HG02763 (cell line): Measurements from ENCODE around the gene LPCAT1.
"Not testable (repeated sequence)": the region's sequence is repeated elsewhere in the genome, so short reads cannot be mapped to it uniquely, and the experiment has no call there.

Experiments
- ATAC-seq: cut with Tn5 transposase; IDR thresholded peaks from one replicate; pipeline ENCODE4 v1.9.1; 2021; ENCODE audit warnings: mild to moderate bottlenecking, moderate library complexity; ENCODE audit not compliant: unreplicated experiment

The LPCAT1 gene

DNA sequence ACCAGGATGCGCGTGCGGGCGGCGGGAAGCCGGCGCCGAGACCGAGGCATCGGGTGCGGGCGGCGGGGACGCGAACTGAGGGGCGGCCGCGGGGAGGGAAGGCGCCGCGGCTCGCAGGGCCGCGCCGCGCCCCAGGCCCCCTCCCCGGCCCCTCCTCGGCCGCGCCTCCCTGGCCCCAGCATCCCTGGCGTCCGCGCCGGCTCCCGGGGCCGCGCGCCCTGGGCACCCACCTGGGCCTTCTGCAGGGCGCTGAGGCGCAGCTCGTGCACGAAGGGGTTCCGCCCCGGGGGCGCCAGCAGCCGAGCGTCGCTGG is 324 bp downstream of the LPCAT1 start:
- peak; percentile 31 for ATAC-seq

DNA sequence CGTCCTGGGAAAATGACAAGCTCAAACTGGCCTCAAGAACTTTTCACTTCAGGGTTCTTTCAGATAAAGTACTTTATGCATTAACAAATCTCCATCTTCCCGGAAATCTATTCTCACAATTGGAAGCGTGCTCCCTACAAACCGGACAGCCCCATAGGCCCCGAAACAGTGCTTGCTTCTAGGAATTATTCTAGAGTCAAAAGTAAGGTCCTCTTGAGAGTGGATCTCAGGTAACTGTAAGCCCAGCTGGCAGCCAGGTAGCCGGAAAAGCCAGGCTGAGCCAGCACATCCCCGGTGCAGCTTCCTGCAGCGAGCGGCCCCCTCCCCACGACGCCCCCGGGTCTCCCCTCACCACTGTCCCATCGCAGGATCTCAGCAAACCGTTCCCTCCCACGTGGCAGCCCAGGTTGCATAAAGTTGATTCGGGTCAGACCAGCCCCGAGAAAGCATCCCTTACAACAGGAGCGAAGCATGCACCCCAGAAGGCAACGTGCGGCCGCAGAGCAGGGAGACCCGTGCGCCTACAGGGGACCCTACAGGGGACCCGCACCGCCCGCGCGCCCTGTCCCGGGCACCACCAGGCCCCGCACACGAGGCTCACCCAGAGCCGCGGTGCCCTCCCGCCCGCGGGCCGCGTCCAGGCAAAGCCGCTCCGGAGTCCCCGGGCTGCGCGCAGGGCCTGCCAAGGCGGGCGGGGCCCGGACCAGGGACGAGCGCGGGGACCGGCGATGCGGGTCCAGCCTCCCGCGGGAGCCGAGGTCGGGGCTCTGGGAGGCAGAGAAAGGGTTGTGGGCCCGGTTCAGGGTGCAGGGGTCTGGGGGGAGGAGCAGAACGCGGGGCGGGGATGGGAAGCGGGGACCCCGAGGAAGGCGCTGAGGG is 920 bp downstream of the LPCAT1 start:
- no peak for ATAC-seq

DNA sequence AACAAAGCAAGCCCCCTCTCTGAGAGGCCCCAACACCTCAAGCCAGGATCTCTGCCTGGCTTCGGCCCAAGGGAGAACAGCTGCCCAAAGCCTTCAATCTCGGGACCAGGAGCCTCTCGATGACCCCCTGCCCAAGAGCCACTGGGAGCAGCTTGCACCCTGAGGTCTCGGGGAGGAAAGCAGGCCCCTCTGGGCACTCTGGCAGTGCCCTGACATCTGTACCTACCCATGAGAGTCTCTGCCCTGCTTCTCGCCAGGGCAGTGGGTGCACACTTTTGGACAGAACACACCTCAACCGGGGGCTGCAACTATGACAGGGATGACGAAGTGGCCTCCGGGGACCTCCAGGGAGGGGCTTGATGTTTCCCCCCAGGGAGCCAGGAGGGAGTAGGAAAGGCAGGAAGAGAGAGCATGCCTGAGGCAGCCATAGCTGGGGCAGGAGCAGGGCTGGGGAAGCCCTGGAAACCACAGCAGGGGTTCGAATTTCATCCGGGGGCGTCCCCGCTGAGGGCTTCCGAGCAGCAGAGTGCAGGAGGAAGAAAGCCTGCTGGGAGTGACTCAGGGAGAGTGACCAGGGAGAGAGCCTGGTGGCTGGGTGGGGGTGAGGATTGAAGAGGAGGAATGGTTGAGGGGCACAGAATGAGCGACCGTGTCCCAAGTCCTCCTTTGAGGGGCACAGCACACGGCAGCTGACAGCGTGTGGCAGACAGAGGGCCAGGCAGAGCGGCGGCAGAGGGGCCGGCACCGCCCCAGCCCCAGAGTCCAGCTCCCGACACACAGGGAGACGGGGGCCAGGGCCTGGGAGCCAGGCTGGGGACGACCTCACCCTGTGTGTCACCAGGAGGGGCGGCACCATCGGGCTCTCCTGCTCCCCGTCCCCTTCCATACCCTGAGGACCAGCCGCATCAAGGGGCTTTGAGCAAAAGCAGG is 1.8 kb downstream of the LPCAT1 start:
- ATAC-seq, result no peak

DNA sequence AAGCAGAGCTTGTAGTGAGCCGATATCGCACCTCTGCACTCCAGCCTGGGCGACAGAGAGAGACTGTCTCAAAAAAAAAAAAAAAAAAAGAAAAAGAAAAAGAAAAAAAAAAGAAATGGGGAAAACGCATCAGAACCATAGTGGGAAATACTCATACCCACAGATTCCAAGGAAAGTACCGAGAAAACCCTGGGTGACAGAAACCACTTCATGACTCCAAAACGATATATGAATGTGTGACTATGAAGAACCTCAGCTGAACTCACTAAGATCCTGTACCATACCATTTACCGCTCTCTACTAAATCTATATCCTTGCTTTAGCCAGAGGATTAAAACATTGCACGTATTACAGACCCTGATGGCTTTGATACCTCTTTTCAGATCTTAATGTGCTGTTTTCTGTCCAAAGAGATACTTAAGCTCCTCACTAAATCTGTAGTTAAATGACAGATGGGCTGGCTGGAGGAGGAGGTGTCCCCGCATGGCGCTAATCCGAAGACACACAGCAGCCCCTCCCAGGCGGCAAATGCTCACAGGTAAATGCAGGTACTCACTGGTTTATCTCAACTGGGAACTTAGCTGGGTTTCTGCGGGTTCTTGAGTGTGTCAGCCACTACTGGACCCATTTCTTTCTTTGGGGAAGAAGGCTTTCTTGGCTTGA is 2.8 kb downstream of the LPCAT1 start:
- ATAC-seq, result no peak

DNA sequence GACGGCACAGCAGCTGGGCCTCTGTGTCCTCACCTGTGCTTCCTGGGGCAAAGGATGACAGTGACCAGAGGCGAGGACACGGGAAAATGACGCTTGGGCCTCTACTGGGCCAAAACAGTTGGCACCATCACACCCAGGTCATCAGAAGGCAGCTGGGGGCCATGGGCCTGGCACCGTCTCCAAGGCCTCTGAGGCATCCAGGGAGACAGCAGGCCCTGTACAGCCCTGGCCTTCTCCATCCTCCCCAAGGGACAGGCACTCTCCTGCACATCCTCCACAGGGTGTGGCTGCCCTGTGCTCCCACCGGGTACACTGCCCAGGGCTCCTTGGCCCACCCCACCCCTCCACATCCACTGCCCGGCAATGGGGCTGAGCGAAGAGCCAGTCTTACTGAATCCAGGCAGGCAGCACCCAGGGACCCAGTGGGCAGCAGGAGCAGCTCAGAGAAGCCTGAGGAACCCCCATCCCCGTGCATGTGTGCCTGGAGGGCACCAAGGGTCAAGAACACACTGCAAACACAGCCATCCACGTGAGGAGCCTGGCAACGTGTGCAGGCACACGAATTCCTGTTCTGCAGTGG is 4.0 kb downstream of the LPCAT1 start:
- no peak for ATAC-seq

DNA sequence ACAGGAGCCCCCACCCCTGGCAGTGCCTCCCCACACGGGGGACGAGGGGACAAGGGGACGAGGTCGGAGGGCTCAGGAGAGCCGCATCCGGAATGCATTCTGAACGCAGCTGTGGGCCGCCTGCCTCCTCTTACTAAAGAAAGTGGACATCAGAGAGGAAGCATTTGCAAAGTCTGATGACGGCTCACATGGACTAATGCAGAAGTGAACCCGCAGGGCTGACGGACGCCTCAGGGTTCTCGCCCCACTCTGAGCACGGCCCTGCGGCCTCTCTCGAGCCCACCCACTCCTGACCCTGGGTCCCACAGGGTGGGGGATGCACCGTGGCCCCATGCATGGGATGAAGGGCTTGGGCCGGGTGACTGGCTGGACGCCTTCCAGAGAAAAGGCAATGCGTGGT is 5.9 kb downstream of the LPCAT1 start:
- no peak for ATAC-seq

DNA sequence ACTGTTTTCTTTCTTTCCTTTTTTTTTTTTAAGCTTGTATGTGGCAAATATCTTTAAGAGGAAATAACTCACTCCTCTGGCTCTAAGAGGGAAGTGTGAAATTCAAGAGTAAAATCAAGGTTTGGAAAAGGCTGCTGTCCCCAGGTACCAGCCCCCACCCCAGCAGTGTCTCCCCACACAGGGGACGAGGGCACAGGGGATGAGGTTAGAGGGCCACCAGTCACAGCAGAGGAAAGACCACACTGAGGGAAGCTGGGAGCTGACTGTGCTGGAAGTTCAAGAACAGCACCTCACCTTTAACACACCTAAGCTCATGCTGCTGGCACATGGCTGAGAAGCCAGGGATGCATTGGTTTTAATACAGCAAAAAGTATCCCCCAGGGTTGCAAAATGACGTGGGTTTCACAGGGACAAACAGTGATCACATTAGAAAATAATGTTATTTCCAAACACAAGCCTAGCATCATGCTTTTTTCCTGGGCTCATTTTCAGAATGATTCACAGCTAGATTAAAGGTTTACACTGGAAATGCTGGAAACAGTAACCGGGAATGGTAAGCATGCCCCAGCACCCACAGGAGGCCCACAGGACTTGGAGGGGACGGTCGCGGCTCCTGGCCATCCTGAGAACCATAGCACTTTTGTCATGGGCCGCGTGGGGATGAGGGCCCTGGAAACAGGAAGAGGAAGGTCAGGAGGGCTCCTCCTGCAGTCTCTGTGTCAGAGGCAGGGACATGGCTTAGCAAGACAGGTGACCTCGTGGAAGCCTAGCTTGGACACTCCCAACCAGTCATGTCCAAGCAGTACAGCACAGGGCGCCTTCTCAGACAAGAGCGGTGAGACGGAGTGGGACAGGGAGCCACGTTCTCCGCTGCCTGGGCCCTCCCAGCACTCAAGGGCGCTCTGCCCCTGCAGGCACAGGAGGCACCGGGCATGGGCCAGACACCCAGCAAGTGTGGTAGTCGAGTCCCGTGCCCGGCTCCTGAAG is 6.9 kb downstream of the LPCAT1 start:
- ATAC-seq, result no peak

DNA sequence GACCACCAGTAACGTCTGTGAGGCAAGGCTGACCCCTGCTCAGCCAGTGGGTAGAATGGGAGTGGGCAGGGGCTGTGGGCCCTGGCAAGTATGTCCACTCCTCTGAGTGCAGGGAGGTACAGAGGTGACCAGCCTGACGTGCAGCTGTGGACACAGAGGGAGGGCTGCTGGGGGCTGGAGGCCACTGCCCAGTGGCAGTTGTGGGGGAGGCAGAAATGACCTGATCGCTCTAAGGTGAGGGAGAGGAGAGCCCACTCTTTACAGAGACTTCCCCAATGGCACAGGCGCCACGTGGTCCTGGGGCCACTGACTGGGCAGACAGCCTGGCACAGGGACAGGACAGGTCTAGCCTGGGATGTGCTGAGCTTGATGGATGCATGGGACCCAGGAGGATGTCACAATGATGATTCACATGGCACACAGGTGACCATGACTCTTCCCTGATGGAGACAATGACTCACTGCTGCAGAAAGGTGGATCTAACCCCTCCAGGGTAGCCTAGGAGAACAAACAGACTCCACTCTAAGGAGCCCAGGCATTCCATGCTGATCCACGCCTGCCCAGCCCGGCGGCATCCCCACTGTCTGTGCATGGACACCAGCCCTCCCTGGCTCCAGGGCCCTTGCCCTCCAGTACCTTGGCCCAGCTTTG is 7.7 kb downstream of the LPCAT1 start:
- no peak for ATAC-seq

DNA sequence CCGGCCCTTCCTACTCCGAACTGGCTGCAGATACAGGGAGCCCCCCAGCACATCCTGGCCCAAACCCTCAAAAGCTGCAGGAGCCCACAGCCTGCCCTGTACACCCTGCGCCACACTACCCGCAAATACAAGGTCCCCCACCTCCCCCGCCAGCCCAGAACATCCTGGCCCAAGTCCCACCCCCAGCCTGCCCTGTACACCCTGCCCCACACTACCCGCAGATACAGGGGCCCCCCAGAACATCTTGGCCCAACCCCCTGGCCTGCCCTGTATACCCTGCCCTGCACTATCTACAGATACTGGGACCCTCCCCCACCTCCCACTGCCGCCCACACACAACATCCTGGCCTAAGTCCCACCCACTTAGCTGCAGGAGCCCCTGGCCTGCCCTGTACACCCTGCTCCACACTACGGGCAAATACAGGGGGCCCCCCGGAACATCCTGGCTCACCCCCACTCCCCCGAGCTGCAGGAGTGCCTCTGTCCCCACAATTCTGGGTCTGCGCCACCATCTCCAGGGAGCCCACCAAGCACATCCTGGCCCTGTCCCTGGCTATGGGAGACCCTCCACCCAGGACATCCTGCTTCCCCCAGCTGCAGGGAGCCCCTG is 8.3 kb downstream of the LPCAT1 start:
- ATAC-seq, result no peak

DNA sequence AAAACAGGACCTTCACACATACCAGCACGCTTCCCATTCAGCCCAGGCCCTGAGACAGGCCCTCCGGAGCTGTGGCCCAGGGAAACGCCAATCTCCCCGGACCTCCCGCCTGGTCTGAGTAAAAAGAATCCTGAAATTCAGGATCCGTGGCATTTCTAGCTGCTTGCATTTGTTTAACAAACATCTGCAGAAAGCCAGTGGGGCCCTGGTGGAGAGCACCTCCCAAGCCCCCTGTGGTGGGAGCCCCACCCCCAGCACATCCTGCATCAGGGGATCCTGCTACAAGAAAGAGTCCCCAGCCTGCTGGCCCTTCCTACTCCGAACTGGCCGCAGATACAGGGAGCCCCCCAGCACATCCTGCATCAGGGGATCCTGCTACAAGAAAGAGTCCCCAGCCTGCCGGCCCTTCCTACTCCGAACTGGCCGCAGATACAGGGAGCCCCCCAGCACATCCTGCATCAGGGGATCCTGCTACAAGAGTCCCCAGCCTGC is 8.9 kb downstream of the LPCAT1 start:
- not testable (repeated sequence) for ATAC-seq

DNA sequence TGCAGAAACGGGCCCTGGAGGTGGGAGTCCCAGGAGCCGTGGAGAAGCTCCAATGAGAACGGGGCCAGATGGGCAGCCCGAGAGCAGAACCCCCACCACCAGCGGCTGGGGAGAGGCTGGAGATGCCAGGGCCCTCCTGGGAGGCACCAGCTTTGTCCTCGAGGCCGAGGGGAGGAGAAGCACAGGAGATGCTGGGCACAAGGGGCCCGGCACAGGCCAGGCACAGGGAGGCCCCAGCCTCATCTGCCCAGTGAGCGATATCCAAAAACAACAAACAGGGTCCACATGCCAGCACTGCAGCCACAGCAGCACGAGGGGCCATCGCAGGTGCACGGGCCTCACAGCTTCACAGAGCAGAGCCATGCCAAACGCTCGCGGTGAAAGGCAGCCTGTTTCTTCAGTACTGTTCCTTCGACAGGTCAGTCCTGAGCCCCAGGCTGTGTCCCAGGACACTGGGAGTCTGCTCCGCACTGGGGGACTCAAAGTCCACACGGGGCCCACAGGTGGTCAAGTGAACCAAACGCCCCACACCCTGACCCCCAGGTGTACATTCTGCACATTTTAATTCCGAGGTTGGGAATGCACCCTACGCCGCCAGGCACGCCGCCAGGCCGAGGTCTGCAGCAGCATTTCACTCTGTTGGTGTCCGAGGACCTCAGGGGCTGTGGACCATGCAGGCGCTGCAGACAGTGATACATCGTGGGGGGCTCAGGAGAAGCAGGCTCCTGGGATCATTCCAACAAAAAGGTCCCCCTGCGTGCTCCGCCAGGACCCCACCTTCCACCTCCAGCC is 9.5 kb downstream of the LPCAT1 start:
- no peak for ATAC-seq

DNA sequence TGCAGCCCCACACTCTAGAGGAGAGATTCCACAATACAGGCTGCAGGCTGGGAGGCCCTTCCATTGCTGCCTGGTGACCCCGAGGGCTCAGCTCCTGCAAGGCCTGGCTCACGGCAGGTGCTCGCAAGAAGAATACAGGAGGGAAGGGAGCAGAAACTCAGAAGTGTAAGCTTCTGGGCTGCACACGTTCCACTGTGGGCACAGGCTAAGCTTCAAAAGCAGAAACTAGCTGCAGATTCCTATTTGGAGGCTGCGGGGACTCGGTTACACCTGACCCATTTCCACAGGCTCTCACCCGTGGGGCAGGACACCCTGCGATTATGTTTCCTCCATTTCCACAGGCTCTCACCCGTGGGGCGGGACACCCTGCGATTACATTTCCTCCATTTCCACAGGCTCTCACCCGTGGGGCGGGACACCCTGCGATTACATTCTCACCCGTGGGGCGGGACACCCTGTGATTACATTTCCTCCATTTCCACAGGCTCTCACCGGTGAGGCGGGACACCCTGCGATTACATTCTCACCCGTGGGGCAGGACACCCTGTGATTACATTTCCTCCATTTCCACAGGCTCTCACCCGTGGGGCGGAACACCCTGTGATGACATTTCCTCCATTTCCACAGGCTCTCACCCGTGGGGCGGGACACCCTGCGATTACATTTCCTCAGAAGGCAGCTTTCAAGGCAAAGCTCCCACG is 10.3 kb downstream of the LPCAT1 start:
- no peak for ATAC-seq

DNA sequence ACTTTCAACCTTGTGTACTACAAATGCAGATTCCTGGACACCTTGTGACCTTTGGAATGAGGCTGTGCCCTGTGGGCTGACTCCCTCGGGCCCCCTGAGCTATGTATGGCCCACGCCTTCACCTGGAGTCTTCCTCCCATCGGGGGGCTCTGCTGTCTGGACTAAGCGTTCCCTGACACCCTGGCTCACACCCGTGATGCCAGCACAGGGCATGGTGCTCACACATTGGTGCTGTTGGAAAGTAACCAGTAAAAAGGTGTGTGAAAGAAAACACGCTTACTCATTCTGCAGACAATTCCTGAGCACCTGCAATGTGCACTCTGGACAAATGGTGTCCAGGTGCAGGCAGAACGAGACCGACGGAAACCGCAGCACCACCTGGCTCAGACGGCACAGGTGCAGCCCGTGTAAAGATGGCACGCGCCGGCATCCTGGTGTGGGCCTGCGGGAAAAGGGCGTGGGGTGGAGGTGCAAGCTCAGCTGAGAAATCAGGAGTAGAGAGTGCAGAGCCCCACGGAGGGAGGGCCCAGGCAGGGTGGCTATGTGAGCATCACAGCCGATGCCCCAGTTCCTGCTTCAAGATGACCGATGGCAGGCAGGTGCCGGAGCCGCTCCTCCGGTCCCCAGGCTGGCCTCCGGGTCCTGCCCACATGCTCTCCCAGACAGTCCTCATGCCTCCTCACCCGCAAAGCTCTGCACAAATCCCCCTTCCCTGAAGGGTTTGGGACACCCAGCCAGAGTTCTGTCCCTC is 11.0 kb downstream of the LPCAT1 start:
- no peak for ATAC-seq

DNA sequence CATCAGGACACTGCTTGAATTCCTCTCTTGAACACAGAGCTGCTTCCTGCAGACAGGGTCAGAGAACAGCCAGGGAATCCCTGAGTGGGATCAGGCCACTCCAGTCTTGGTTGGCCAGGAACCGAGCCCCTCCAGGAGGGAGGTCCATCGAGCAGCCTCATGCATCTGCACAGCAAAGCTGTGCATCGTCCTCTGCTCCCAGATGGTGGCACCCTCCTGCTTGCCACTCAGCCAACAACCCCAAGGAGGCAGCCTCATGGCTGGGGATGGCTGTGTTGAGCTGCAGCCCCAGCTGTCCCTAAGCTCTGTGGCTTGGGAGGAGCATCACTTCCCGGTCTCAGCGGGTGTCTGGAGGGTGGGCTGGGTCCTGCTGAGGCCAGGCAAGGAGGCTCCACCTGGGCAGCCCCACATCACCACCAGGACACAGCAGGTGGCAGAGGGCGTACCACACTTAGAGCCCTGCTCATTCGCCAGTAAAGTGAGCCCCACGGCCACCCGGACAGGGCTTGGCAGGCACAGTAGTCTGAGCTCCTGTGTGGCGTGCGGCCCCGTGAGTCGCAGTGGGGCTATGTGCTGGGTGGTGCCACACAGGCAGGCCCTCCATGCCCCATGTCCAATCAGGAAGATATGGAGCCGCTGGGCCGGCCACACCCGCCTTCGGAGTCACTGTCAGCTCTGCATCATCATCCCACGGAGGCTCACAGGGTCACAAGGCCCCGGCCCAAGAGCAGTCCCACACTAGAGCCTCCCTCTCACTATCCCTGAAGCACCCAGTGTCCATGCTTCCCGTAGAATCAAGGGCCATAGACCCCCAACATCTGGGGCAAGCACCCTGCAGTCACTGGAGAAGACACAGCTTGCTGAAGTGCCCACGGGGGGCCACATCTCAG is 11.9 kb downstream of the LPCAT1 start:
- no peak for ATAC-seq

DNA sequence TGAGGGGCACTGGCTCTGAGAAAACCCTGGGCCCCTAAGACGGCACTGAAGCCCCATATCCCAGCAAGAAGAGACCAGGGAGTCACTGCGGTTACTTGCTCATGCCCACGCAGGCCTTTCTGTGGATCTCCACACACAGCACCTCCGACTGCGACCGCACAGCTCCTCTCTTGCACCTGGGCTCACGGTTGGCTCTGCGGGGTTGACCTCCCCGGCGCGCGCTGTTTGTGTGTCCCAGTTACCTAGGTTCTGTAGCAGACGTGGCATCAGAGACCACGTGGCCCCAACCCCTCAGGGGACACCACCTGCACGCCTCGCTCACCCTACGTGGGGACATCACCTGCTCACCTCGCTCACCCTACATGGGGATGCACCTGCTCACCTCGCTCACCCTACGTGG is 12.7 kb downstream of the LPCAT1 start:
- no peak for ATAC-seq

DNA sequence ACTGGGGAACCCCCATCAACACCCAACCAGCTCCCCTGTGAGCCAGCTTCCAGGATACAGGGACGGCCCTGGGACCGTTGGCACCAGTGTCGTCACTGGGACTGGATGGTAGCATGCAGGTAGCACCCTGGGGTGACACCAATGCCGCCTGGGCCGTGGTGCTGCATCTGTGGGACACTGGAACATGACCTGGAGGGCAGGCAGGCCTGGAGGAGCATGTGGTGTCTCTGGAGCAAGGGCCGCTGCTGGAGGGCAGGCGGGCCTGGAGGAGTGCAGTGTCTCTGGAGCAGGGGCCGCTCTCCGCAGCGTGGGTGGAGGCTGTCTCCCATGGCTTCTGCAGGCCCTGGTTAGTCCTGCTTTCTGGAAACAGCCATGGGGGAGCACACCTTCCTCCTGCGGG is 13.1 kb downstream of the LPCAT1 start:
- ATAC-seq, result no peak
